Measurements from ENCODE around the gene GPAT3. TPM values are rescaled to one million over a fixed set of nuclear protein-coding genes. Genes with fewer than 3 reads are reported as not detected.
"Not testable (repeated sequence)": the region's sequence is repeated elsewhere in the genome, so short reads cannot be mapped to it uniquely, and the experiment has no call there.

GPAT3 gene
- total RNA-seq, 1 donor from 2014 or later, result 38.9 TPM

GRCh38 chr4:83585982-83586508 is 50.1 kb downstream of the GPAT3 start:
- DNase-seq (no peak), ATAC-seq (no peak)
- intact Hi-C loops (cut with micrococcal nuclease), result no loop called here

DNA sequence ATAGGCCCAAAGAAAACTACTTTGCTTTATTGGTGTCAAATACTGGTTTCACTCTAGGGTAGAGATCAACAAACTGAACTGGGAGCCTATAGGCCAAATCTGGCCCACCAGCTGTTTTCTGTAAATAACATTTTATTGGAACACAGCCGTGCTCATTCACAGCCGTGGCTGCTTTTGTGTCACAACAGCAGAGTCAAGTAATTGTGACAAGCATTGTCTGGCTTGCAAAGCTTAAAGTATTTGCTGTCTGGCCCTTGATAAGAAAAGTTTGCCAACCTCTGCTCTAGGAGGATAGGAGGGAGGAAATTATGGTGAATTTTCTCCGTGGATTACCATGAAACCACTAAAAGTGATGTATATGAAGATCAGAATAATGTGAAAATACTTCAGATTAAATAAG is 53.4 kb downstream of the GPAT3 start:
- ATAC-seq (peak; percentile 17), DNase-seq (no peak)
- intact Hi-C loops (cut with micrococcal nuclease), result no loop called here

DNA sequence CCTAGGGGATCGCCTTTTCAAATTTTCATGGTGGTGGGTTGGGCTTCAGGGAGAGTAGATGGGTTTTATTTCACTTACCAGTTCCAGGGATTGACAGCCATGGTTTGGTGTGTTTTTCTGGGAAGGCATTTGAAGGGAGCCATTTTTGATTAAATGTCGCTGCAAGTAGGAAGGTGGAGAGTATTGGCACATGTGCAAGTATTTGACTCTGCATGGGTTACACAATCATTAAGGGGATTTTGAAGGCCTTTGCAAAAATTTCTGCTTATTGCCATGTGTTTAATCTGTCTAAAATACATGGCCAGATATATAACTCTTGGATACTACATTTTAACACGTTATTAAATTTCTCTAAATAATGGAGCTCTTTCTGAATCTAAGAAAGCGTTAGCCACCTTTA is 55.1 kb downstream of the GPAT3 start:
- ATAC-seq (no peak), DNase-seq (no peak)
- intact Hi-C loops (cut with micrococcal nuclease), result no loop called here

DNA sequence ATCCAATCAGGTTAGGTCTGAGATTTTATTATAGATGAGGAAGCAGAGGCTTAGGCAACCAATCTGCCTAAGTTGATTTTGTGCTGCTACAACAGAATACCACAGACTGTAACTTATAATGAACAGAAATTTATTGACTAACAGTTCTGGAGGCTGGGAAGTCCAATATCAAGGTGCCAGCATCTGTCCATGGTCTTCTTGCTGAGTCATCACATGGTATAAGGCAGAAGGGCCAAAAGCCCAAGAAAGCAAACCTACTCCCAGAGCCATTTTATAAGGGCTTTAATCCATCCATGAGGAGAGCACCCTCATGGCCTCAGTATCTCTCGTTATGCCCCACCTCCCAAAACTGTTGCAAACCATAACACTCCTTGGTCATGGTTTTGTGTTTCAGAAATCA is 55.8 kb downstream of the GPAT3 start:
- intact Hi-C loops (cut with micrococcal nuclease), result no loop called here
- DNase-seq, result no peak
- ATAC-seq, result no peak

- DNase-seq (no peak), ATAC-seq (peak; percentile 27)
- intact Hi-C loops (cut with micrococcal nuclease), result no loop called here
Measured at GRCh38 chr4:83599183-83599582, 63.3 kb downstream of the GPAT3 start.

- intact Hi-C loops (cut with micrococcal nuclease), result no loop called here
- DNase-seq (no peak), ATAC-seq (no peak)
Measured at GRCh38 chr4:83603129-83603528, 67.2 kb downstream of the GPAT3 start.

GRCh38 chr4:83604321-83604720 is 68.4 kb downstream of the GPAT3 start:
- DNase-seq, result no peak
- ATAC-seq, result no peak
- intact Hi-C loops (cut with micrococcal nuclease), result no loop called here

GRCh38 chr4:83605210-83605609 is 69.3 kb downstream of the GPAT3 start:
- intact Hi-C loops (cut with micrococcal nuclease), result no loop called here
- ATAC-seq (no peak), DNase-seq (no peak)

DNA sequence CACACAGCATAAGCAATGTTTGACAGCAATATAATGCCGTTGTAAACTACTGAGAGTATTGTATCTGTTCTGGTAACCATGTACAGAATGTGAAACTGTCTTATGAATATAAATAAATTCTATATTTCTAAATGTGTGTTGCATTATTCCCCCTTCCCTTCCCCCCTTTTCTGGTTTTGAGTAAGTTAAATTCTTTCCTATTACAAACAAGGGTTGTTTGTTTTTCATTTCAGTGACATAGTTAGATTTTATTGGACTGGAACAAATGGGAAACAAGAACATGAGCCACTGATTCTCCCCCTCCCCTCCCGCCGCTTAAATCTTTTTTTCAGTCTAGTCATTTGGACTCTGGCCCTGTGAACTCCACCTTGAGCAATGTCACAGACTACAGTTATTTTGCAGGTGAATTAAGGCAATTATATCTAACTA is 69.8 kb downstream of the GPAT3 start:
- intact Hi-C loops (cut with micrococcal nuclease), result no loop called here
- ATAC-seq, result peak; percentile 45
- no peak for DNase-seq

- intact Hi-C loops (cut with micrococcal nuclease), result no loop called here
- no peak for ATAC-seq
- no peak for DNase-seq
Measured at GRCh38 chr4:83606460-83606859, 70.6 kb downstream of the GPAT3 start.

DNA sequence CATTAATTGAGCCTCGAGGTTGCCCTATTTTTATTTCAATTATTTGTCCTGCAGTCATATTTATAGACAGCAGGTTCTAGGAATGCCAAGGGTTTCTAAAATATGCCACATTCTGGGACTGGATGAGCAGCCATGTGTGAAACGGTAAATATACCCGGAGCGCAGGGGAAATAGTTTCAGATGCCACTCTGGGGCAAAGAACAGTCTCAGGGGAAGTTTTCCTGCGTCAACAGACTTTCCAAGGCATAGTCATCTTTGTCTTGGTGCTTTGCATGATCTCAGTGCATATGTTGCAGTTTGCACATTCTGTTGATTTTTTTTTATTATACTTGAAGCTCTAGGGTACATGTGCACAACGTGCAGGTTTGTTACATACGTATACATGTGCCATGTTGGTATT is 71.0 kb downstream of the GPAT3 start:
- peak; percentile 11 for ATAC-seq
- intact Hi-C loops (cut with micrococcal nuclease), result no loop called here
- DNase-seq, result no peak

DNA sequence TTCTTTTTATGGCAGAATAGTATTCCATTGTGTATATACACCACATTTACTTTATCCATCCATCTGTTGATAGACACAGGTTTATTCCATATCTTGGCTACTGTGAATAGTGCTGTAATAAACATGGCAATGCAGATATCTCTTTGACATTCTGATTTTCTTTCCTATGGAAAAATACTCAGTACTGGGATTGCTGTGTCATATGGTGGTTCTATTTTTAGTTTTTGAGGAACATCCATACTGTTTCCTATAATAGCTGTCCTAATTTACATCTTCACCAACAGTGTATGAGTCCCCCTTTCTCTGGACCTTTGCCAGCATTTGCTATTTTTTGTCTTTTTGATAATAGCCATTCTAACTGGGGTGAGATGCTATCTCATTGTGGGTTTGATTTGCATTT is 73.5 kb downstream of the GPAT3 start:
- ATAC-seq (peak; percentile 37), DNase-seq (no peak)
- intact Hi-C loops (cut with micrococcal nuclease), result no loop called here

DNA sequence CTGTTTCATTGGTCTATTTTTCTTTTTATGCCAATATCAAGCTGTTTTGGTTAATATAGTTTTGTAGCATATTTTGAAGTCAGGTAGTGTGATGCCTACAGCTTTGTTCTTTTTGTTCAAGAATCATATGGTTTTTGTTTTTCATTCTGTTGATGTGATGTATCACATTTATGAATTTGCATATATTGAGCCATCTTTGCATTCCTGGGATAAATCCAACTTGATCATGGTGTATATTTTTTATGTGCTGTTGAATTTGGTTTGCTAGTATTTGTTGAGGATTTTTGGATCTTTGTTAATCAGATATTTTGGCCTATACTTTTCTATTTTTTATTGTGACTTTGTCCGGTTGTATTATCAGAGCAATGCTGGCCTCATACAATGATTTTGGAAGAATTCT is 74.8 kb downstream of the GPAT3 start:
- intact Hi-C loops (cut with micrococcal nuclease), result no loop called here
- ATAC-seq, result no peak
- no peak for DNase-seq

- no peak for ATAC-seq
- no peak for DNase-seq
- intact Hi-C loops (cut with micrococcal nuclease), result no loop called here
Measured at GRCh38 chr4:83613023-83613422, 77.1 kb downstream of the GPAT3 start.

- ATAC-seq, result no peak
- DNase-seq, result no peak
- intact Hi-C loops (cut with micrococcal nuclease), result no loop called here
Measured at GRCh38 chr4:83613994-83614393, 78.1 kb downstream of the GPAT3 start.

DNA sequence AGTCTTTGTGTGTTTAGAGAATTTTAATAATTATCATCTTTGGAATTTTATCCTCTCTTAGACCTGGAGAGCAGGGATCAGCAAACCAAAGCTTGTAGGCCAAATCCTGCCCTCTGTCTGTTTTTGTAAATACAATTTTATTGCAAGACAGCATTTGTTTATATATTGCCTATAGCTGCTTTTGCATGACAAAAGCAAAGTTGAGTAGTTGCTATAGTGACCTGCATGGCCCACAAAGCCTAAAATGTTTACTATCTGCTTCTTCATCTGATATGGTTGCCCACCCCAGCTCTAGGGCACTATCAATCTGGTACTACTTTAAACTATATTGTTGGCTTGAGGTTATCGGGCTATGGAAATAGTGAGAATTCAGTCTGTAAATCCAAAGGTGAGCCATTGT is 80.3 kb downstream of the GPAT3 start:
- intact Hi-C loops (cut with micrococcal nuclease), result no loop called here
- DNase-seq, result no peak
- ATAC-seq, result no peak

GRCh38 chr4:83617371-83618035 is 81.6 kb downstream of the GPAT3 start:
- ATAC-seq, result peak; percentile 35
- intact Hi-C loops (cut with micrococcal nuclease), result no loop called here
- no peak for DNase-seq

- DNase-seq (peak; percentile 41), ATAC-seq (peak; percentile 98)
- intact Hi-C loops (cut with micrococcal nuclease), result no loop called here
Measured at GRCh38 chr4:83618431-83618830, 82.5 kb downstream of the GPAT3 start.

- intact Hi-C loops (cut with micrococcal nuclease), result no loop called here
- ATAC-seq (peak; percentile 59), DNase-seq (no peak)
Measured at GRCh38 chr4:83618991-83619645, 83.2 kb downstream of the GPAT3 start.

DNA sequence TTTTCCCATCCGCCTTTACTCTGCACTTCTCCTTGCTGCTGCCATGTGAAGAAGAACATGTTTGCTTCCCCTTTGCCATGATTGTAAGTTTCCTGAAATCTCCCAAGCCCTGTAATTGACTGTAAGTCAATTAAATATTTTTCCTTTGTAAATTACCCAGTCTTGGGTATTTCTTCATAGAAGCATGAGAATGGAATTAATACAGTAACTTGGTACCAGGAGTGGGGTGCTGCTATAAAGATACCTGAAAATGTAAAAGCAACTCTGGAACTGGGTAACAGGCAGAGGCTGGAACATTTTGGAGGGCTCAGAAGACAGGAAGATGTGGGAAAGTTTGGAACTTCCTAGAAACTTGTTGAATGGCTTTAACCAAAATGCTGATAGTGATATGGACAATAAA is 86.2 kb downstream of the GPAT3 start:
- intact Hi-C loops (cut with micrococcal nuclease); ATAC-seq; DNase-seq: not testable (repeated sequence)

DNA sequence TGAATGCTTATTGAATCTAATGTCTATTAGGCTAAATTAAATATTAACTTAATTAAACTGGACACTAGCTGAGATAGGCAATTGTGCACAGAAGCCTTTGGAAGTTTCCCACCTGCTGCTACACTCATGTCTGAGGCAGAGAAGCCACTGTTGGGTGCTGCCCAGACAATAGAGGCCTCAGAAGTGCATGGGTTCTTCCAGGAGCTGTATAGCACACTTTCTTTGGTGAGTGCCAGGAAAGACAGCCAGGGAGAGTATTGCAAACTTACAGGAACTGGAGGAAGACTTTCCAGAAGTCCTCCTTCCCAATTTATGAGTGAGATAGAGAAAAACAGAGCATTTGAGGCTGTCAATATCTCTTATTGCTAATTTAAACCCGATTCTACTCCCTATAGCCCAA is 89.9 kb downstream of the GPAT3 start:
- ATAC-seq (peak; percentile 81), DNase-seq (no peak)
- intact Hi-C loops (cut with micrococcal nuclease), result no loop called here

Measured in left ventricle myocardium superior (tissue), 1 donor.